Left lung (tissue), 10 donors: ENCODE data around the gene CACTIN. TPM values are rescaled to one million over a fixed set of nuclear protein-coding genes. Genes with fewer than 3 reads are reported as not detected.

Source experiments
- ATAC-seq: fragments of 200-7000 bp; cut with Tn5 transposase; one replicate; pipeline ENCODE4 v1.9.1; 2020; ENCODE audit warnings: moderate library complexity
- DNase-seq, 4 donors: peaks; one replicate each; pipeline ENCODE4 v3.0.0-alpha.2; 2013 to 2020
- H3K27ac ChIP-seq, 2 donors: fragments of 200-600 bp; sonication (generic) in 1 of 2; one replicate each; pipeline versions ENCODE4 v1.5.0 to v1.8.0; 2020 to 2021
- H3K27me3 ChIP-seq, 2 donors: fragments of 200-600 bp; sonication (generic) in 1 of 2; one replicate each; pipeline versions ENCODE4 v1.5.0 to v1.8.0; 2020 to 2021
- H3K36me3 ChIP-seq, 2 donors: fragments of 200-600 bp; sonication (generic) in 1 of 2; one replicate each; pipeline versions ENCODE4 v1.5.0 to v1.8.0; 2020 to 2021
- H3K4me1 ChIP-seq, 2 donors: fragments of 200-600 bp; one replicate each; pipeline ENCODE4 v1.8.0; 2021
- H3K4me3 ChIP-seq, 2 donors: fragments of 200-600 bp; sonication (generic) in 1 of 2; one replicate each; pipeline versions ENCODE4 v1.5.0 to v1.8.0; 2020 to 2021; ENCODE audit warnings: mild to moderate bottlenecking in 1 of 2
- H3K9me3 ChIP-seq, 2 donors: fragments of 200-600 bp; sonication (generic) in 1 of 2; one replicate each; pipeline versions ENCODE4 v1.5.0 to v1.8.0; 2020 to 2021
- intact Hi-C, 2 donors: fragments of 100-400 bp; cut with DNase I; formaldehyde crosslinking; loops; one replicate each; pipeline versions ENCODE4 v1.11.2 to v1.14.2; 2022
- polyA plus RNA-seq, 6 donors: library from polyadenylated mRNA; unstranded; fragments of 120-200 nt; gene quantifications; one replicate each; pipeline ENCODE4 v1.2.1, GENCODE V29; 2013; ENCODE audit not compliant: insufficient read length in 6 of 6
- total RNA-seq, 2 donors: library from RNA; stranded (reverse); fragmentation: NEBNext Ultra II Directional; extraction: Animal tissue kit (Norgen Biotek cat#: 25700); gene quantifications; one replicate each; pipeline ENCODE4 v1.2.1, GENCODE V29; 2021
- TF ChIP-seq, protein P1 (sequence below), 2 donors: fragments of 200-600 bp; sonication (generic) in 1 of 2; IDR thresholded peaks; one replicate each; pipeline versions ENCODE4 v1.5.0 to v1.8.0; 2021; ENCODE audit warnings: antibody characterized with exemption in 2 of 2
- donor health status: DM: no; HTN: yes; CAD: no.
- donor health status: DM: no; HTN: no; CAD: no.

Gene CACTIN
- total and polyA plus RNA-seq, 8 donors = 19.8 to 33.2 (median 26.5) TPM

DNA sequence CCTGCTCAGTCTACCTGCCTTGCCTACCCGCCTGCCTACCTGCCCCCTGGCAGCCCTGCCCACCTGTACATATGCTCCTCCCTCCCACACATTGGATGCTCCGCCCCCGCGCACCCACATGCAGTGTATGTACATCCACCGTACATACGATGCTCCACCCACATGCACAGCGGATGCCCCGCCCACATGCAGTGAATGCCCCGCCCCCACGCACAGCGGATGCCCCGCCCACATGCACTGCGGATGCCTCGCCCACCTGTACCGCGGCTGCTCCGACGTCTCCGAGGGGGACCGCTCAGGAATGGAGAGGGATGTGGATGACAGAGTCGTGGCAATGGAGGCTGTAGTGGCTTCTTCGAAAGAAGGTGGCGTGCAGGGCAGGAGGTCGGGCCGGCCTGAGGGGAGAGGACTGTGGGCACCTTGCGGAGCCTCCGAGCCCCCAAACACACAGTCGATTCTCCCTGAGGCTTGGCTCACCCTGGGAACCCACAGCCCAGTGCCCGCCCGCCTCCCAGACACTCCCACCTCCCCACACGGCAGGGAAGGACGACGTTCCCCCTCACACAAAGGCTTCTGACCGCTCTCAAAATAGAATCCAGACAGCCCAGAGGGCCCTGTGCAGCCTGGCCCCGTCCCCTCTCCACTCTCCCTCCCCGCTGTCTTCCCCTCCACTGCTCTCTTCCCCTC lies 16.5 kb upstream of the CACTIN start:
- Histone ChIP-seq H3K27ac (no peak overlapping the region), H3K4me1 (no peaks in the 10 kb centered on the region), H3K9me3 (no peaks in the 10 kb centered on the region), H3K4me3 (no peak overlapping the region), H3K27me3 (no peaks in the 10 kb centered on the region), H3K36me3 (peaks cover 0 to 96% of the 10 kb centered on the region in 2 donors)
- TF ChIP-seq, protein P1, sequence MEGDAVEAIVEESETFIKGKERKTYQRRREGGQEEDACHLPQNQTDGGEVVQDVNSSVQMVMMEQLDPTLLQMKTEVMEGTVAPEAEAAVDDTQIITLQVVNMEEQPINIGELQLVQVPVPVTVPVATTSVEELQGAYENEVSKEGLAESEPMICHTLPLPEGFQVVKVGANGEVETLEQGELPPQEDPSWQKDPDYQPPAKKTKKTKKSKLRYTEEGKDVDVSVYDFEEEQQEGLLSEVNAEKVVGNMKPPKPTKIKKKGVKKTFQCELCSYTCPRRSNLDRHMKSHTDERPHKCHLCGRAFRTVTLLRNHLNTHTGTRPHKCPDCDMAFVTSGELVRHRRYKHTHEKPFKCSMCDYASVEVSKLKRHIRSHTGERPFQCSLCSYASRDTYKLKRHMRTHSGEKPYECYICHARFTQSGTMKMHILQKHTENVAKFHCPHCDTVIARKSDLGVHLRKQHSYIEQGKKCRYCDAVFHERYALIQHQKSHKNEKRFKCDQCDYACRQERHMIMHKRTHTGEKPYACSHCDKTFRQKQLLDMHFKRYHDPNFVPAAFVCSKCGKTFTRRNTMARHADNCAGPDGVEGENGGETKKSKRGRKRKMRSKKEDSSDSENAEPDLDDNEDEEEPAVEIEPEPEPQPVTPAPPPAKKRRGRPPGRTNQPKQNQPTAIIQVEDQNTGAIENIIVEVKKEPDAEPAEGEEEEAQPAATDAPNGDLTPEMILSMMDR (IDR thresholded peaks at IDR 0.05) = no peak
- no peak for ATAC-seq
- DNase-seq = no peak
- intact Hi-C loops = no loop called here

GRCh38 chr19:3642296-3642695 lies 15.7 kb upstream of the CACTIN start:
- Histone ChIP-seq H3K4me1 (no peaks in the 10 kb centered on the region), H3K27ac (no peak overlapping the region), H3K9me3 (no peaks in the 10 kb centered on the region), H3K4me3 (no peak overlapping the region), H3K27me3 (no peaks in the 10 kb centered on the region), H3K36me3 (peaks cover 0 to 96% of the 10 kb centered on the region in 2 donors)
- ATAC-seq = no peak
- DNase-seq = no peak
- intact Hi-C loops = no loop called here
- TF ChIP-seq, protein P1 (IDR thresholded peaks at IDR 0.05) = no peak

DNA sequence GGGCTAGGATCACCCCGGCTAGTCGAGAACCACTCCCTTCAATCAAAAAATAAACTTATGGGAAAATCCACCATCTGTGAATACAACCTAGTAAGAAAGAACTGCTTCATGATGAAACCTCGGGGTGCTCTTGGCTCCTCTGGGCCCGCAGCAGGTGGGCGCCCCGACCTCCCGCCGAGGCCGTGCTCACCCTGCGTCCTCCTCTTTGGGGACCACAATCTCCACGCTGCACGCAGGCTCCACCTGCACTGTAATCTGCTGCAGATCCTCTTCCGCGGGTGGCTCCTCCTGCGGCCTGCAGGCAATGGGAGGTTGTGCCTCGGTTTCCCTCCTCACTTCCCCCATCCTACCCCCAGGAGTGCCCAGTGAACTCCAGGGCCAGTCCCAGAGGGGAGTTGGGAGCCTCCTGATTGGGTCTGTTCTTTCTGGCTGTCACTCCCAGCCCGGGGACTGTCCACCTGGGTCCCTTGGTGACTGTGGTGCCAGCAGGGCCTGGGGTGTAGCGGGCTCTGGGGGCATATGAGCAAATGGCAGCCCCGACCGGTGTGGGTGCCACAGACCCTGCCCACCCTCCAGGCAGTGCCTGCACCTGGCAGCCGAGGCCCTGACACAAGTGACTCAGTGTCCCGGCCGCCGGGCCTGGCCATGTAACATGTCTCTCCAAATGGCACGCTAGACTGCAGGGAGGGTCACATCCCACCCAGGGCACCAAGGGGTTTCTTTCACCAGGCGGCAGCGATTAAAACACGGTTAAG lies 15.1 kb upstream of the CACTIN start:
- Histone ChIP-seq H3K4me3 (no peak overlapping the region), H3K4me1 (no peaks in the 10 kb centered on the region), H3K9me3 (no peaks in the 10 kb centered on the region), H3K36me3 (peaks cover 0 to 100% of the 10 kb centered on the region in 2 donors), H3K27ac (no peak overlapping the region), H3K27me3 (no peaks in the 10 kb centered on the region)
- DNase-seq = no peak
- ATAC-seq = no peak
- intact Hi-C loops = no loop called here
- TF ChIP-seq, protein P1 (IDR thresholded peaks at IDR 0.05) = no peak

DNA sequence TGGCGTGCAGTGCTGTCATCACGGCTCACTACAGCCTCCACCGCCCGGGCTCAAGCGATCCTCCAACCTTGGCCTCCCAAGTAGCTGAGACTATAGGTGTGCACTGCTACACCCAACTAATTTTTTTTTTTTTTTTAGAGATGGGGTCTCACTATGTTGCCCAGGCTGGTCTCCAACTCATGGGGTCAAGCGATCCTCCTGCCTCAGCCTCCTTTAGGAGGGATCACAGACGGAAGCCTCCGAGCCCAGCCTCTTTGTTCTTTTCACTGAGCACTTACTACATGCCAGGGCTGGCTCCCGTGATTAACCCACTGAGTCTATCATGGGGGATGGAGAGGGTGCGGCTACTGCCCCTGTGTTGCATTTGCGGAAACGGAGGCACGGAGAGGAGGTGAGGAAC lies 12.9 kb upstream of the CACTIN start:
- peaks cover 0 to 89% of the 10 kb centered on the region in 2 donors for H3K36me3 ChIP-seq
- H3K4me1 ChIP-seq = no peaks in the 10 kb centered on the region
- TF ChIP-seq, protein P1 (IDR thresholded peaks at IDR 0.05) = no peak
- no peaks in the 10 kb centered on the region for H3K9me3 ChIP-seq
- DNase-seq (no peak), ATAC-seq (no peak)
- no peak overlapping the region for H3K4me3 ChIP-seq
- no peak overlapping the region for H3K27ac ChIP-seq
- no peaks in the 10 kb centered on the region for H3K27me3 ChIP-seq
- intact Hi-C loops = no loop called here
